Hepatocyte (in vitro differentiated cells): ENCODE results near the gene ODC1. TPM values are rescaled to one million over a fixed set of nuclear protein-coding genes. Genes with fewer than 3 reads are reported as not detected.

ENCODE experiments used
- DNase-seq: peaks from one replicate; pipeline ENCODE4 v3.0.0-alpha.2; 2016; ENCODE audit warnings: low spot score
- H2AFZ ChIP-seq: fragments of 200-600 bp; sonication (generic); 2 replicates; pipeline ENCODE4 v1.6.0; 2016; ENCODE audit warnings: antibody characterized with exemption, mild to moderate bottlenecking
- H3K27ac ChIP-seq: fragments of 200-600 bp; sonication (generic); 2 replicates; pipeline ENCODE4 v1.5.1; 2016; ENCODE audit warnings: mild to moderate bottlenecking
- H3K27me3 ChIP-seq: fragments of 200-600 bp; sonication (generic); 2 replicates; pipeline ENCODE4 v1.6.1; 2016
- H3K36me3 ChIP-seq: fragments of 200-600 bp; sonication (generic); replicated peaks from 2 replicates; pipeline ENCODE4 v1.5.1; 2016; ENCODE audit warnings: low read depth; ENCODE audit not compliant: insufficient read depth
- H3K4me1 ChIP-seq: fragments of 200-600 bp; sonication (generic); 2 replicates; pipeline ENCODE4 v1.5.1; 2016; ENCODE audit warnings: mild to moderate bottlenecking, moderate library complexity; ENCODE audit not compliant: insufficient read depth
- H3K4me2 ChIP-seq: fragments of 200-600 bp; sonication (generic); 2 replicates; pipeline ENCODE4 v1.6.0; 2016
- H3K4me3 ChIP-seq: fragments of 200-600 bp; sonication (generic); 2 replicates; pipeline ENCODE4 v1.5.1; 2016; ENCODE audit warnings: mild to moderate bottlenecking
- H3K79me2 ChIP-seq: fragments of 200-600 bp; sonication (generic); 2 replicates; pipeline ENCODE4 v1.6.0; 2017; ENCODE audit warnings: mild to moderate bottlenecking
- H3K9me2 ChIP-seq: fragments of 200-600 bp; sonication (generic); replicated peaks from 2 replicates; pipeline ENCODE4 v1.6.0; 2017; ENCODE audit warnings: mild to moderate bottlenecking; ENCODE audit not compliant: insufficient read depth
- H3K9me3 ChIP-seq: fragments of 200-600 bp; sonication (generic); 2 replicates; pipeline ENCODE4 v1.5.1; 2016; ENCODE audit warnings: low read depth, mild to moderate bottlenecking
- H4K20me1 ChIP-seq: fragments of 200-600 bp; sonication (generic); 2 replicates; pipeline ENCODE4 v1.6.0; 2016; ENCODE audit warnings: mild to moderate bottlenecking; ENCODE audit not compliant: insufficient read depth, poor library complexity, severe bottlenecking
- EZH2 ChIP-seq: fragments of 200-600 bp; sonication (generic); IDR thresholded peaks from 2 replicates; pipeline ENCODE4 v1.6.1; 2016; ENCODE audit warnings: antibody characterized with exemption, mild to moderate bottlenecking, borderline replicate concordance
- EZH2phosphoT487 ChIP-seq: fragments of 200-600 bp; sonication (generic); IDR thresholded peaks from one replicate; pipeline ENCODE4 v1.6.1; 2018; ENCODE audit warnings: antibody characterized with exemption, mild to moderate bottlenecking, low read depth, moderate library complexity; ENCODE audit not compliant: unreplicated experiment, severe bottlenecking
- WGBS: methylation state at CpG from one replicate; pipeline ENCODE4 v1.1.6; 2016; ENCODE audit warnings: low lambda C conversion rate; ENCODE audit errors: missing lambda C conversion rate; 5-methylcytosine and 5-hydroxymethylcytosine counted together
- polyA plus RNA-seq: library from polyadenylated mRNA; unstranded; fragments of >200 nt; fragmentation: Nextera tagmentation; extraction: Ambion mirVana; gene quantifications from 2 replicates; pipeline ENCODE4 v1.2.1, GENCODE V29; 2016
- total RNA-seq: library from RNA; depleted of rRNA; stranded (reverse); fragments of >200 nt; gene quantifications from 2 replicates; pipeline ENCODE4 v1.2.3, GENCODE V29; 2014
- TF ChIP-seq, protein P1 (sequence below): fragments of 200-600 bp; sonication (generic); IDR thresholded peaks from 2 replicates; pipeline ENCODE4 v1.5.1; 2016; ENCODE audit warnings: antibody characterized with exemption, mild to moderate bottlenecking; ENCODE audit not compliant: poor library complexity

The ODC1 gene
- total and polyA plus RNA-seq, 2 experiments from 2014 or later, result 92.8 to 165 TPM

DNA sequence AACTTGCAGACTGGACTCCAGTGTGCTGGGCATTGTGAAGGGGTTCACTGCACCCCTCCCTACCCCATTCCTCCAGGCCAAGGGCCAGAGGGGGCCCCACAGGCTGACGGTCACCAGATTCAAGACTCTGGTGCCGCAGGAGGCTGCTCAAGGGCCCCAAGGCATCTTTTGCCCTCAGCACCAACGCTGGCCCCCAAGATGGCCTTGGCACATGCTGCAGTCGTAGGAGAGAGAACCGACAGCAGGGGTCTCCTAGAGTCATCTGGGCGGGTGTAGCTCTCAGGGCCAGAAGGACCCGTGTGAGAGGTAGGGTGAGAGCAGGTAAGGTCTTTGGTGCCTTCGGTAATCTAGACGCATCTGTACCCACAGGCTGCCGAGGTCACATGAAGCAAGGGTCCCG, 18.7 kb upstream of the ODC1 start:
- 89% methylated on average over 11 of the region's 11 CpGs for WGBS
- Histone ChIP-seq H3K9me3 (no peaks in the 10 kb centered on the region), H3K27me3 (no peaks in the 10 kb centered on the region), H3K79me2 (no peaks in the 10 kb centered on the region), H3K4me1 (no peaks in the 10 kb centered on the region), H4K20me1 (no peaks in the 10 kb centered on the region), H3K27ac (no peak overlapping the region), H3K9me2 (no peaks in the 10 kb centered on the region), H3K4me2 (no peak overlapping the region), H3K4me3 (no peak overlapping the region), H3K36me3 (no peaks in the 10 kb centered on the region), H2AFZ (no peak overlapping the region)
- DNase-seq, result no peak
- TF ChIP-seq EZH2, result no peak
- no peak for TF ChIP-seq EZH2phosphoT487
- TF ChIP-seq, protein P1, sequence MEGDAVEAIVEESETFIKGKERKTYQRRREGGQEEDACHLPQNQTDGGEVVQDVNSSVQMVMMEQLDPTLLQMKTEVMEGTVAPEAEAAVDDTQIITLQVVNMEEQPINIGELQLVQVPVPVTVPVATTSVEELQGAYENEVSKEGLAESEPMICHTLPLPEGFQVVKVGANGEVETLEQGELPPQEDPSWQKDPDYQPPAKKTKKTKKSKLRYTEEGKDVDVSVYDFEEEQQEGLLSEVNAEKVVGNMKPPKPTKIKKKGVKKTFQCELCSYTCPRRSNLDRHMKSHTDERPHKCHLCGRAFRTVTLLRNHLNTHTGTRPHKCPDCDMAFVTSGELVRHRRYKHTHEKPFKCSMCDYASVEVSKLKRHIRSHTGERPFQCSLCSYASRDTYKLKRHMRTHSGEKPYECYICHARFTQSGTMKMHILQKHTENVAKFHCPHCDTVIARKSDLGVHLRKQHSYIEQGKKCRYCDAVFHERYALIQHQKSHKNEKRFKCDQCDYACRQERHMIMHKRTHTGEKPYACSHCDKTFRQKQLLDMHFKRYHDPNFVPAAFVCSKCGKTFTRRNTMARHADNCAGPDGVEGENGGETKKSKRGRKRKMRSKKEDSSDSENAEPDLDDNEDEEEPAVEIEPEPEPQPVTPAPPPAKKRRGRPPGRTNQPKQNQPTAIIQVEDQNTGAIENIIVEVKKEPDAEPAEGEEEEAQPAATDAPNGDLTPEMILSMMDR, result no peak

DNA sequence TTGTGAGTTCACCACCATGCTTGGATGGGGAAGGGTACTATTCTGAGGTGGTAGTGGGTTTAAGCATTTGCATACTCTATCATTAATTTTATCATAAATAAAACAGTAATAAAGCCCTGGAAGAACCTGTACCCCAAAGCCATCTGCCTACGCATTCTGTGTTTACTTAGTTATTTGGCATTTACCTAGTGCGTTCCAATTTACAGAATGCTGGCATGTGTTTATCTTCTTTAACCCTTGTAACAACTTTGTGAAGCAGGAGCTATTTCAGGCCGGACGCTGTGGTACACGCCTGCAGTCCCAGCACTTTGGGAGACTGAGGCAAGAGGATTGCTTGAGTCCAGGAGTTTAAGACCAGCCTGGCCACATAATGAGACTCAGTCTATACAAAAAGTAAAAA, 17.8 kb upstream of the ODC1 start:
- Histone ChIP-seq H3K79me2 (no peaks in the 10 kb centered on the region), H3K4me3 (no peak overlapping the region), H2AFZ (no peak overlapping the region), H3K4me2 (no peak overlapping the region), H3K27ac (no peak overlapping the region), H3K36me3 (no peaks in the 10 kb centered on the region), H3K9me2 (no peaks in the 10 kb centered on the region), H3K4me1 (no peaks in the 10 kb centered on the region), H4K20me1 (no peaks in the 10 kb centered on the region), H3K27me3 (no peaks in the 10 kb centered on the region), H3K9me3 (no peaks in the 10 kb centered on the region)
- 77% methylated on average over 5 of the region's 5 CpGs for WGBS
- no peak for DNase-seq
- TF ChIP-seq EZH2phosphoT487, result no peak

DNA sequence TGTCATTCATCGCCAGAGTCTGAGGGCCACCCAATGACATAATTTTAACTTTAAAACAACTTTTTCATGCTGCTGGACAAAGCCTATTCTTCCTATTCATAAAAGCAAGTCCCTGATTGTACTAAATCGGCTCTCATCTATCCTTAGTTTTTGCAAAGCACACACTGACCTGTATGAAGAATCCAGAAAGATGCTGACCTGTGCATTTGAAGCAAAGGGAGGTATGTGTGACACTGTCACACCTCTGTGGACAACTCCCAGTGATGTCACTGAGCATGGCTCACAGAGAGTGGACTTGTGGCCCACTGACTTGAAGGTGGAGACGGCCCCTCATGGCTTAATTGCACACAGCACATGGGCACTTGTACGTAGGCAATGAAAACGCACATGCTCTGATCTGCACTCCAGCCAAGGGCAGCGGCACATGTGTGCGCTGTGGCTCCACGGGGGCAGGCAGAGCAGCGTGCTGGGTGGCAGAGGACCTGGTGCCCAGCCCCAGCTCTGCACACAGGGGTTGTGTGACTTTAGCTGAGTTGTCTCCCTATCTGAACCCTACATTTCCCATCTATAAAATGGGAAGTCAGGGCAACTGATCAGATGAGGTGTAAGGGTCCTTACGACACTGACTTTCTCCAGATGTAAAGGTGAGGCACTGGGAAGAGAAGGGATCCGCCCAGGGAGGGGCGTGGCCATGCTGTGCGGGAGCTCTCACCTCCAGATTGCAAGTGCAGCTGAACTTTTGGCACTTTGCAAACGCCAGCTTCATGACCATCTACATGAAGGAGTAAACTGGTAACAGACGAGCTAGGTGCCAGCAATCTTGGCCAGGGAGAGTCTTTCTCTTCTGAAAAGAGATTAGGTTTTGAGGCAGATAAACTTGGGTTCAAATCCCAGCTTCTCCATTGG, 14.3 kb upstream of the ODC1 start:
- Histone ChIP-seq H3K9me3 (no peaks in the 10 kb centered on the region), H2AFZ (no peak overlapping the region), H3K27me3 (no peaks in the 10 kb centered on the region), H3K79me2 (no peaks in the 10 kb centered on the region), H3K4me1 (peaks cover 9% of the 10 kb centered on the region), H3K4me3 (no peak overlapping the region), H4K20me1 (no peaks in the 10 kb centered on the region), H3K36me3 (no peaks in the 10 kb centered on the region), H3K9me2 (no peaks in the 10 kb centered on the region), H3K4me2 (no peak overlapping the region), H3K27ac (no peak overlapping the region)
- DNase-seq, result no peak
- TF ChIP-seq EZH2phosphoT487 (no peak), EZH2 (no peak)
- TF ChIP-seq, protein P1, result no peak
- WGBS, result 74% methylated on average over 15 of the region's 15 CpGs

GRCh38 chr2:10460366-10460796, 12.3 kb upstream of the ODC1 start:
- no peaks in the 10 kb centered on the region for H4K20me1 ChIP-seq
- peaks cover 9% of the 10 kb centered on the region for H3K4me1 ChIP-seq
- H3K9me3 ChIP-seq, result no peaks in the 10 kb centered on the region
- no peak for DNase-seq
- 77% methylated on average over 17 of the region's 17 CpGs for WGBS
- no peak overlapping the region for H3K27ac ChIP-seq
- no peaks in the 10 kb centered on the region for H3K36me3 ChIP-seq
- no peaks in the 10 kb centered on the region for H3K9me2 ChIP-seq
- H3K27me3 ChIP-seq, result no peaks in the 10 kb centered on the region
- H3K4me2 ChIP-seq, result no peak overlapping the region
- H3K79me2 ChIP-seq, result no peaks in the 10 kb centered on the region
- no peak overlapping the region for H2AFZ ChIP-seq
- no peak overlapping the region for H3K4me3 ChIP-seq
- TF ChIP-seq, protein P1, result no peak
- TF ChIP-seq EZH2, result no peak
- no peak for TF ChIP-seq EZH2phosphoT487
